ENCODE measurements around the gene SAC3D1. TPM values are rescaled to one million over a fixed set of nuclear protein-coding genes. Genes with fewer than 3 reads are reported as not detected.

Gene SAC3D1
- total RNA-seq, 2 experiments from 2014 or later, result 19.2 to 20.3 TPM

DNA sequence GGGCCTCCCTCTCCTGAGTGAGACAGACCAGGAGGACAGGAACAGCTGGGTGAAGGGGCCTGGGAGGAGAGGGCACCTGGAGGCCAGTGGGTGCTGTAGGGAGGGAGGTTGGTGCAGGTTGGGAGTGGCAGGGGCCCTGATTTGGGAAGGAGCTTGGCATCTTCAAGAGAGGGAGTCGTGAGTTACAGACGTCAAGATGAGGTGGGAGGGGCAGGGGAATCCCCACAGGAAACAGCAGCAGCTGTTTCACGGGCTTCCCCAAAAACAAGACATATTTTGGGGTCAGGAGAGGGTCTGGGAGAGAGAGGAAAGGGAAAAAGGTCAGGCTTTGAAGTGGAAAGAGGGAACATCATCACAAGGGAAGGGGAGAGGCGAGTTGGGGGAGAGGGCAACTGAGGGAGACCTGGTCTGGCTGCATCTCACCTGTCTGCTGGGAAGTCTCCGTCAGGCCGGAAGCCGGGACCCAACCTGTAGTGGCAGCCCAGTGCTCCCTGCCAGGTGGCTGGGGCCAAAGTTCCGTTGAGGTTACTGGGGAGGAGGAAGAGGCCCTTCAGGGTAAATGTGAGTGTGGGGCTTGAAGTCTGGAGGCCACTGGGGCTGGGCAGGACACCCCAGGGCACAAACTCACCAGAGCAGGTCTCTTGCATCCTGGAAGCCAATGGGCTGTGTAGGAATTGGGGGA, 13.0 kb downstream of the SAC3D1 start:
- no peaks in the 10 kb centered on the region for H3K27me3 Mint-ChIP-seq (ENCODE audit: low read depth)
- H3K27ac Mint-ChIP-seq, result peak overlapping the region; percentile 22
- H3K36me3 Mint-ChIP-seq (ENCODE audit: low read depth), result no peaks in the 10 kb centered on the region
- DNase-seq, result peak; percentile 55
- intact Hi-C loops (cut with micrococcal nuclease), result no loop called here
- CTCF ChIA-PET, result no interaction called here
- no peaks in the 10 kb centered on the region for H3K9me3 Mint-ChIP-seq
- peaks cover 21% of the 10 kb centered on the region for H3K4me1 Mint-ChIP-seq (ENCODE audit: low read depth)
- H3K4me3 Mint-ChIP-seq, result peak overlapping the region; percentile 22

DNA sequence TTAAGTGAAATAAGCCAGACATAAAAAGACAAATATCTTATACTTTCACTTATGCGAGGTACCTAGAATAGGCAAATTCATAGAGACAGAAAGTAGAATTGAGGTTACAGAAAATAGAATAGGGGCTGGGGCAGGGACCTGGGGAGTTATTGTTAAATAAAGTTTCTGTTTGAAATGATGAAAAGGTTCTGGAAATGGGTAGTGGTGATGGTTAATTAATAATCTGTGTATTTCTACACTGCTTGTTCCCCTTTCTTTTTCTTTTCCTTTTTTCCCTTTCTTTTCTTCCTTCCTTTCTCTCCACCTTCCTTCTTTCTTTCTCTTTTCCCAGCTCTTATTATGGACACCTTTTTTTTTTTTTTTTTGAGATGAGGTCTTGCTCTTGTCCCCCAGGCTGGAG, 14.5 kb downstream of the SAC3D1 start:
- no peak overlapping the region for H3K4me3 Mint-ChIP-seq
- DNase-seq, result no peak
- no peaks in the 10 kb centered on the region for H3K27me3 Mint-ChIP-seq (ENCODE audit: low read depth)
- H3K36me3 Mint-ChIP-seq (ENCODE audit: low read depth), result no peaks in the 10 kb centered on the region
- intact Hi-C loops (cut with micrococcal nuclease), result no loop called here
- peaks cover 21% of the 10 kb centered on the region for H3K4me1 Mint-ChIP-seq (ENCODE audit: low read depth)
- no peak overlapping the region for H3K27ac Mint-ChIP-seq
- no peaks in the 10 kb centered on the region for H3K9me3 Mint-ChIP-seq
- CTCF ChIA-PET, result interaction anchor here (1.2 kb wide), 1 partner anchor 9 kb away, joined by 3 read pairs; no protein-coding TSS in a partner anchor

DNA sequence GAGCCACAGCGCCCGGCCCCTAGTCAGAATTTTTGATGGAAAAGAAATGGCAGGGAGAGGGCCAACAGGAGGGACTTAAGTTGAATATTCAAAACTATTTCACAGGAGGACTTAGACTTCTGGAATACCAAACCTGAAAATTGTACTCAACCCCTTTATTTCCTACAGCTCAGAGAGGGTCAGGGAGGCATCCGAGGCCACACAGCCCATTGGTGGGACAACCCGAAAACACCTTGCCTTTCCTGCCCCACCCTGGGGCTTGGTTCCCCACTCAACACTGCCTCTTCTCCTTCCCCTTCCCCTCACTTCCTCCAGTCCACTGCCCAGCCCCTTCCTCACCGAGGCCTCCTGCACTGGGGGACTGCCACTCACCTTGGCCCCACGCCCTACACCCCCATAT, 16.0 kb downstream of the SAC3D1 start:
- CTCF ChIA-PET, result interaction anchor here (1.3 kb wide), 1 partner anchor 8 kb away, joined by 3 read pairs; no protein-coding TSS in a partner anchor
- H3K27me3 Mint-ChIP-seq (ENCODE audit: low read depth), result no peaks in the 10 kb centered on the region
- peaks cover 21% of the 10 kb centered on the region for H3K4me1 Mint-ChIP-seq (ENCODE audit: low read depth)
- intact Hi-C loops (cut with micrococcal nuclease), result no loop called here
- no peaks in the 10 kb centered on the region for H3K36me3 Mint-ChIP-seq (ENCODE audit: low read depth)
- no peaks in the 10 kb centered on the region for H3K9me3 Mint-ChIP-seq
- H3K4me3 Mint-ChIP-seq, result no peak overlapping the region
- no peak for DNase-seq
- no peak overlapping the region for H3K27ac Mint-ChIP-seq

DNA sequence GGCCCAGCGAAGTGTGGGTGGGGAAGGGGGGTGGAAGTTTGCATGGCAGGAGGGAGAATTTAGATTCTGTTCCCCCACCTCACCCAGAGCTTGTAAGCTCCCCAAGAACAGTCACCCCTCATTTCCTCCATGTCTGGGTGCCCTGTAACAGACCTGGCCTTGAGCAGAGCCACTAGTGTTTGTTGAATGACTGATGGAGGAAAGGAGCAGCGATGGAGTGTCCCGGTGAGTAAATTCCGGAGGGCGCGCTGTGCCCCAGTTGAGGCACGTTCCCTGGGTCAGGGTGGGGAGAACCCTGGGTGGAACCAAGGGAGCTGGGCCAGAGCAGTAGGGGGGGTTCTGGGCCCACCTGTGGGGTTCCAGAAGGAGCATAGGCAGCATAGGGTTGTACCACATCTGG, 16.5 kb downstream of the SAC3D1 start:
- Mint-ChIP-seq H3K27ac (no peak overlapping the region), H3K4me3 (no peak overlapping the region), H3K36me3 (ENCODE audit: low read depth) (no peaks in the 10 kb centered on the region), H3K27me3 (ENCODE audit: low read depth) (no peaks in the 10 kb centered on the region), H3K9me3 (no peaks in the 10 kb centered on the region), H3K4me1 (ENCODE audit: low read depth) (peaks cover 21% of the 10 kb centered on the region)
- CTCF ChIA-PET, result interaction anchor here (0.5 to 1.3 kb wide), 2 partner anchors 8 to 44 kb away, joined by 3 to 4 read pairs; no protein-coding TSS in a partner anchor
- intact Hi-C loops (cut with micrococcal nuclease), result no loop called here
- DNase-seq, result no peak

DNA sequence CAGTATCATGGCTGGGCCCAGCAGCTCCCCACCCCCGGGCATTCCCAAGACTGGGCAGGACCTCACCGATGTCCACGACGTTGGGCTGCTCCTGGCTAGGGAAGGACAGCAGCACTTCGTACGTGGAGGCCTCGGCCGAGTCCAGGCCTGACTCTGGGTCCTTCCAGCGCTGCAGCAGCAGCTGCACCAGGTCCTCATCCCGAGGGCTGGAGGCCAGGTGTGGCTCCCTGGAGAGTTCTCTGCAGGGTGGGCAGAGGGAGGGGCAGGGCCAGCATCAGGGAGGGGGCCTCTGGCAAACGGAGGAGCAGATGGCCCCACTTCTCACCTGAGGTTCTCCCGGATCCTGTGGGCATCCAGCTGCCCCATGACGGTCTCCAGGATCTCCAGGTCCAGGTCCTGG, 17.0 kb downstream of the SAC3D1 start:
- no peak overlapping the region for H3K4me3 Mint-ChIP-seq
- peaks cover 18% of the 10 kb centered on the region for H3K4me1 Mint-ChIP-seq (ENCODE audit: low read depth)
- H3K36me3 Mint-ChIP-seq (ENCODE audit: low read depth), result no peaks in the 10 kb centered on the region
- intact Hi-C loops (cut with micrococcal nuclease), result no loop called here
- DNase-seq, result no peak
- H3K27ac Mint-ChIP-seq, result no peak overlapping the region
- CTCF ChIA-PET, result interaction anchor here (0.5 to 1.3 kb wide), 2 partner anchors 9 to 44 kb away, joined by 3 to 4 read pairs; no protein-coding TSS in a partner anchor
- H3K27me3 Mint-ChIP-seq (ENCODE audit: low read depth), result no peaks in the 10 kb centered on the region
- no peaks in the 10 kb centered on the region for H3K9me3 Mint-ChIP-seq

DNA sequence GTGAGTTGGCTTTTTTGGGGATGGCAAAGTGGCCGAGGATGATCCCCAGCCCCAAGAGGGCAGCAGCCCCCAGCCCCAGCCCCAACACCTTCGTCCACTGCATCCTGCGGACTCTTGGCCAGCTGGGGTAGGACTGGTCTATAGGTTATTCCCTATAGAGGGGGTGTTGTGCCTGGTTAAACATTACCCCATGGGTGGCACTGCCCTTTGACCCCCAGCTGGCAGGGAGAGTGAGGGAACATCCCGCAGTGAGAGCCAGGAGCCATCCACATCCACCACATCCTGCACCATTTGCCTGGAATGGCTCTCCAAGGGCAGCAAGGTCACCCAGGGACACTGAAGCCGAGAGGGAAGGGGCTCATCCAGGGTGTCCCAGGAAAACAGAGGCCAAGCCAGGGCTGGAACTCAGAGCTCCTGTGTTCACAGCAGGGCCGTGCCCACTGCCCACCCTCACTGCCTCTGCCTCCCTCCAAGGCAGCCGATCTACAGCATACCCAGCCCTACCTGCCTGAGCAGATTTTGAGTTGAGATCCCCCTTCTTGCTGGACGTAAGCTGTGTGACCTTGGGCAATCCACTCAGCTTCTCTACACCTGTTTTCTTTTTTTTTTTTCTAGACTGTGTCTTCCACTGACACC, 17.5 kb downstream of the SAC3D1 start, which contains the start of gene NAALADL1:
NAALADL1 (minus strand) TSS at position 135 of the 636 bp plus-strand sequence; CDS start at position 103, 32 bp downstream.
- no peaks in the 10 kb centered on the region for H3K27me3 Mint-ChIP-seq (ENCODE audit: low read depth)
- H3K4me1 Mint-ChIP-seq (ENCODE audit: low read depth), result peaks cover 13% of the 10 kb centered on the region
- intact Hi-C loops (cut with micrococcal nuclease), result no loop called here
- no peak within 1 kb of the TSS for H3K4me3 Mint-ChIP-seq
- CTCF ChIA-PET, result interaction anchor here (1.3 kb wide), 1 partner anchor 9 kb away, joined by 3 read pairs; no protein-coding TSS in a partner anchor
- H3K27ac Mint-ChIP-seq, result no peak within 1 kb of the TSS
- H3K9me3 Mint-ChIP-seq, result no peaks in the 10 kb centered on the region
- DNase-seq, result no peak
- no peaks in the 10 kb centered on the region for H3K36me3 Mint-ChIP-seq (ENCODE audit: low read depth)

DNA sequence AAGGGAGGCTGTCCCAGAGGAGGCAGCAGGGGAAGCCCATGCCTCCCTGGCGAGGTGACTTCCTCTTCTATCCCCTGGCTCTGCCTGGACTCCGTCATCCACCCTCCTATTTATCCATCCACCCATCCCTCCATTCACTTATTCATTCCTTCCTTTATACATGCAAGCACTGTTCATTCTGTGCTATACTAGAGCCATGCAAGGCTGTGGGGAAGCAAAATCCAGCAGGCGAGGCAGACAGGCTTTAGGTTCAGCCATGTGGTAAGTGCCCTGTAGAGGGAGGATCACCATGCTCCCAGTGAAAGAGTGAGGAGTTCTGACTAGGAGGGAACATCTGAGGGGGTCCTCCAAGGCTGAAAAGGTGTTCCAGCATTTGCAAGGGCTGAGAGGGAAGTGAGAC, 18.5 kb downstream of the SAC3D1 start:
- no peaks in the 10 kb centered on the region for H3K27me3 Mint-ChIP-seq (ENCODE audit: low read depth)
- CTCF ChIA-PET, result no interaction called here
- peaks cover 3% of the 10 kb centered on the region for H3K4me1 Mint-ChIP-seq (ENCODE audit: low read depth)
- no peaks in the 10 kb centered on the region for H3K36me3 Mint-ChIP-seq (ENCODE audit: low read depth)
- no peak overlapping the region for H3K27ac Mint-ChIP-seq
- no peak for DNase-seq
- intact Hi-C loops (cut with micrococcal nuclease), result no loop called here
- H3K4me3 Mint-ChIP-seq, result no peak overlapping the region
- H3K9me3 Mint-ChIP-seq, result no peaks in the 10 kb centered on the region

DNA sequence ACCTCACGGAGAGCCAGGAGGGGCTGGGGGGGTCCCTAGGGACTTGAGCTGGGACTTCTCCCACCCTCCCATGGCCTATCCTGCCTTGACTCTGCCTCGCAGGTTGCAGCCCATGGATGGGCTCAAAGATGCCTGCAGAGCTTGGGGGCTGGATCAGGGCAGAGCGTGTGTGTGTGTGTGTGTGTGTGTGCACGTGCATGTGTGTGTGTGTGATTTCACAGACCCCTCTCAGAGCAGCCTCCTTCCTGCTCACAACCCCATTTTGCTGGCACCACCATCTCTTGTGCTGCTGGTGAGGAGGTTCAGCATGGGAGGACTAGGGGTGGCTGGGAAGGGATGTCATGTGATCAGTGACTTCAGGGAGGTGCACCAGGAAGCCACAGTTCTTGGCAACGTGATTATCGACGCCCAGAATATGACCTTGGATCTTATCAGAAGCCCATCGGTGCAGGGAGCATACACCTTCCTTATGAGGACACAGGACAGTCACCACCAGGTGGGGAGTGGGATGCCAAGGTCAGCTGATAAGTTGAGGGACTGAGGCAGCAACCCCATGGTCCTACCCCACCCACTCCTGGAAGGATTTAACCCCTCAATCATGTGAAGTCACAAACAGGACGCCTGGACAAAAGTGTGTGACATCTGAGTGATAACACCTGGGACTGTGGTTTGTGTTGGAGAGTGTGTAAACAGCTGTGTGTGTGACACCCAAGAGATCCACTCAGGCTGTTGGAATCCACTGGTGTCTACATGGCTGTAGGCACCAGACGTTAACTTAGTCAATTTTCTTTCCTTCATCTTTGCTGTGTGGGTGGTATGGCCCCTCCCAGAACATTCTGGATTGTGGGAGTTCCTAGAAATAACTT, 19.2 kb downstream of the SAC3D1 start:
- CTCF ChIA-PET, result no interaction called here
- Mint-ChIP-seq H3K27ac (no peak overlapping the region), H3K4me1 (ENCODE audit: low read depth) (no peaks in the 10 kb centered on the region)

DNA sequence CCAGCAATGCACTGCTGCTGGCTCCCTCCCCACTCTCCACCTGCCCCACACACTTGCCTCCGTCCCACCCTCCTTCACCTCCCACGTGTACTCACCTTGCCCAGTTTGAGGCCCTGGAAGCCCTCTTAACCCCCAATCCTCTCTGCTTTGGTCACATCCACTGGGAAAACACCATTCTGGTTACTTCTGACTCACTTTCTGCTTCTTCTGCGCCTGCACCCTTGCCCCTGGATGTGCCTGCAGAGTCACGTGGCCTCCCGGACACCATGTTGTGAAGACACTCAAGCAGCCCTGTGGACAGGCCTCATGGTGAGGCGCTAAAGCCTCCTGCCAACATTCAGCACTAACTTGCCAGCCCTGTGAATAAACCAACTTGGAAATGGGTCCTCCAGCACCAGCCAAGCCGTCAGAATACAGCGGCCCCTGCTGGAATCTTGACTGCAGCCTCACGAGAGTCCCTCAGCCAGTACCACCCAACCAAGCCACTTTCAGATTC, 20.0 kb downstream of the SAC3D1 start:
- no peaks in the 10 kb centered on the region for H3K4me1 Mint-ChIP-seq (ENCODE audit: low read depth)
- no peaks in the 10 kb centered on the region for H3K9me3 Mint-ChIP-seq
- CTCF ChIA-PET, result no interaction called here
- no peak overlapping the region for H3K27ac Mint-ChIP-seq
- no peak for DNase-seq
- H3K27me3 Mint-ChIP-seq (ENCODE audit: low read depth), result no peaks in the 10 kb centered on the region
- intact Hi-C loops (cut with micrococcal nuclease), result no loop called here
- H3K4me3 Mint-ChIP-seq, result no peak overlapping the region
- H3K36me3 Mint-ChIP-seq (ENCODE audit: low read depth), result no peaks in the 10 kb centered on the region

More for the DNA sequence above, 19.2 kb downstream of the SAC3D1 start:
- Mint-ChIP-seq H3K36me3 (ENCODE audit: low read depth) (no peaks in the 10 kb centered on the region), H3K27me3 (ENCODE audit: low read depth) (no peaks in the 10 kb centered on the region), H3K4me3 (no peak overlapping the region), H3K9me3 (no peaks in the 10 kb centered on the region)
- intact Hi-C loops (cut with micrococcal nuclease), result no loop called here
- no peak for DNase-seq

DNA sequence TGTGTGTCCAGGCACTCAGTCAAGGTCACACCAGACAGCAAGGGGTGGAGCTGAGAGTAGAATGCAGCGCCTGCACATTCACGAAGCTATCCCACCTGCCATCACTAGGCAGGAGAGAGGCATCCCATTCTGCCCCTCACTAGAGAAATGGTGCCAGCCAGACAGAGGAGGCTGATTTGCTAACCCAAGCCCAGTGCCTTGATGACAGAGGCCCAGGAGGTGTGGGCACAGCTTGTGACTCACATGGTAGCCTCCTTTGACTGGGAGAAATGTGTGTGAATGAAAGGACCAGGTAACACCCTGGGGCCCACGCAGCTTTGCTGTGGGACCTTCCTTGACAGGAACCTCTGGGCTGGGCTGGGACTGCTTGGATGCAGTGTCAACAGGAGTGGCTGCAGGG, 22.5 kb downstream of the SAC3D1 start:
- DNase-seq, result no peak
- no peaks in the 10 kb centered on the region for H3K4me1 Mint-ChIP-seq (ENCODE audit: low read depth)
- intact Hi-C loops (cut with micrococcal nuclease), result no loop called here

DNA sequence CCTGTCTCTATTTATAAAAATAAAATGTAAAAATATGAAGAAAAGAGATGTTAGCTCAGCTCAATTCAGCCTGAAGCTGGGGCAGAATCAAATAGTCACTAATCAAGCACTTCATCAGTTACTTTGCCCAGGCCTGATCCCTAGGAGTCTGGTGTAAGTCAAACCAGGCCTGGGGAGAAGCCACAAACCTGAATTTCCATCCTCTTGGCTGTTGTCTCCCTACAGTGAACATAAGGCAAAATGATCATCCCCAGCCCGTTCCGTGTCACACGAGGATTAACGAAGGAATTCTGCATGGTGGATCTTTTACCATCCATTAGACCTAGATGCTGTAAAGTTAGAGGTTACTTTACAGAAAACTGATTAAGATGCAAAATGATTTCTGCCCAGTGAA, 23.8 kb downstream of the SAC3D1 start:
- H3K9me3 Mint-ChIP-seq, result no peaks in the 10 kb centered on the region
- no peaks in the 10 kb centered on the region for H3K36me3 Mint-ChIP-seq (ENCODE audit: low read depth)
- no peak for DNase-seq
- H3K27me3 Mint-ChIP-seq (ENCODE audit: low read depth), result no peaks in the 10 kb centered on the region
- intact Hi-C loops (cut with micrococcal nuclease), result no loop called here
- no peak overlapping the region for H3K4me3 Mint-ChIP-seq
- H3K27ac Mint-ChIP-seq, result no peak overlapping the region
- CTCF ChIA-PET, result no interaction called here
- H3K4me1 Mint-ChIP-seq (ENCODE audit: low read depth), result peaks cover 2% of the 10 kb centered on the region

More for the DNA sequence above, 22.5 kb downstream of the SAC3D1 start:
- Mint-ChIP-seq H3K27me3 (ENCODE audit: low read depth) (no peaks in the 10 kb centered on the region), H3K4me3 (no peak overlapping the region), H3K36me3 (ENCODE audit: low read depth) (no peaks in the 10 kb centered on the region), H3K27ac (no peak overlapping the region), H3K9me3 (no peaks in the 10 kb centered on the region)
- CTCF ChIA-PET, result no interaction called here

DNA sequence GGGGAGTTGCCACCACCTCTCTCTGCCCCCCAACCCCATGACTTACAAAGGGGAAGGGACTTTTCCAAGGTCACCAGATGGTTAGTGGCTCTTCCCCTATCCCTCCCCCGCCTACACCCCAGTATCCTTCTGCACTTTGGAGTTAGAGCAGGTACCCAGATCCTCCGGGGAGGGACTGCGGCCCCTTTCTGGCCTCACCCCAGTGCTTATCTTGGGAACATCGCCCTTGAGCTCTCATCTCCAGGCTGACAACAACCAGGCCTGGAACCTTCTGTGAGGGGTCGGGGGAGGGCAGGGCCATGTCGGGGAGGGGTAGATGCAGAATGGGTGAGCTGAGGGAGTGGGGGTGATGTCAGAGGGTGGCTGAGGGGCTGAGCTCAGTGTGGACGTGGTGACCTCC, 24.8 kb downstream of the SAC3D1 start:
- Mint-ChIP-seq H3K27me3 (ENCODE audit: low read depth) (no peaks in the 10 kb centered on the region), H3K27ac (no peak overlapping the region), H3K4me1 (ENCODE audit: low read depth) (peaks cover 2% of the 10 kb centered on the region), H3K36me3 (ENCODE audit: low read depth) (no peaks in the 10 kb centered on the region), H3K4me3 (no peak overlapping the region), H3K9me3 (no peaks in the 10 kb centered on the region)
- intact Hi-C loops (cut with micrococcal nuclease), result no loop called here
- no peak for DNase-seq
- CTCF ChIA-PET, result interaction anchor here (0.5 kb wide), 1 partner anchor 18 kb away, joined by 3 read pairs; no protein-coding TSS in a partner anchor
